ENCODE data around the gene PPP2R2D. TPM values are rescaled to one million over a fixed set of nuclear protein-coding genes. Genes with fewer than 3 reads are reported as not detected.

Gene PPP2R2D
- total RNA-seq, 1 experiment from 2014 or later, result 35.1 TPM

- no peak overlapping the region for H4K5ac ChIP-seq (ENCODE audit: insufficient read length, low read depth, low read length)
- H3K9me3 ChIP-seq (ENCODE audit: control insufficient read depth, low read depth, low read length), result no peaks in the 10 kb centered on the region
- no peak overlapping the region for H2BK120ac ChIP-seq (ENCODE audit: low read depth, low read length, poor library complexity, severe bottlenecking)
- H3K4ac ChIP-seq (ENCODE audit: low read depth, low read length), result no peak overlapping the region
- H3K23ac ChIP-seq (ENCODE audit: insufficient read length, low read depth, low read length), result no peak overlapping the region
- H3K27me3 ChIP-seq (ENCODE audit: insufficient read depth, low read length), result no peaks in the 10 kb centered on the region
- no peaks in the 10 kb centered on the region; the same call in 1 of the 2 replicates for H3K79me2 ChIP-seq (ENCODE audit: insufficient read depth, low read length)
- DNase-seq, result no peak
- no peak overlapping the region for H3K56ac ChIP-seq (ENCODE audit: insufficient read length, low read depth, low read length)
- H2BK5ac ChIP-seq (ENCODE audit: insufficient read length, low read length), result no peak overlapping the region
- no peak overlapping the region for H2BK15ac ChIP-seq (ENCODE audit: low read depth, low read length)
- H3K4me3 Mint-ChIP-seq, result no peak overlapping the region
- peaks cover 2% of the 10 kb centered on the region in 2 experiments; a peak in 2 of 4 replicates for H3K4me1 Mint-ChIP-seq
- no peaks in the 10 kb centered on the region for H3K23me2 ChIP-seq (ENCODE audit: insufficient read length, low read depth, low read length, poor library complexity, severe bottlenecking)
- no peaks in the 10 kb centered on the region for H3K9me3 Mint-ChIP-seq
- no peak overlapping the region for H4K91ac ChIP-seq (ENCODE audit: insufficient read length, low read depth, low read length)
- TF ChIP-seq CTCF (conservative IDR thresholded peaks at IDR 0.05), result no peak
- H3K9ac ChIP-seq (ENCODE audit: extremely low read depth, insufficient read length, low read length), result no peak overlapping the region
- no peak overlapping the region for H3K4me2 ChIP-seq (ENCODE audit: insufficient read depth, insufficient read length, low read length)
- H3K18ac ChIP-seq (ENCODE audit: insufficient read length, low read depth, low read length), result no peak overlapping the region
- no peak overlapping the region for H3K27ac ChIP-seq (ENCODE audit: insufficient read length, low read depth, low read length)
- no peak overlapping the region for H2AK5ac ChIP-seq (ENCODE audit: insufficient read length, low read length)
- no peak overlapping the region for H2BK20ac ChIP-seq (ENCODE audit: low read depth, low read length, poor library complexity, severe bottlenecking)
- H2BK12ac ChIP-seq (ENCODE audit: insufficient read length, low read depth, low read length), result no peak overlapping the region
- no peak overlapping the region for H3T11ph ChIP-seq (ENCODE audit: low read length)
- H4K20me1 ChIP-seq (ENCODE audit: control insufficient read depth, insufficient read depth, insufficient read length), result peaks cover 4% of the 10 kb centered on the region
- H3K4me1 ChIP-seq (ENCODE audit: insufficient read depth, low read length), result no peaks in the 10 kb centered on the region
- peaks cover 32 to 76% (median 67%) of the 10 kb centered on the region in 3 experiments for H3K36me3 Mint-ChIP-seq (ENCODE audit: insufficient read depth in 1 of 3, low read depth in 3 of 3)
- peaks cover 4% of the 10 kb centered on the region for H3K79me1 ChIP-seq (ENCODE audit: insufficient read depth, low read depth, low read length, poor library complexity, severe bottlenecking)
- H2AFZ ChIP-seq (ENCODE audit: low read length), result no peak overlapping the region
- peak overlapping the region in 2 of 3 experiments; percentile 40 to 53; a peak in 2 of 7 replicates for H3K27ac Mint-ChIP-seq
- no CpG with 5 or more reads among the region's 7 CpGs for WGBS (ENCODE audit: extremely low coverage, insufficient read length, low lambda C conversion rate)
- H4K8ac ChIP-seq (replicated peaks; ENCODE audit: insufficient read length, low read depth, low read length), result no peak overlapping the region
- no peak overlapping the region for H3K14ac ChIP-seq (ENCODE audit: insufficient read depth, low read length)
- H3K27me3 Mint-ChIP-seq (ENCODE audit: low read depth), result no peaks in the 10 kb centered on the region
Observed at GRCh38 chr10:131971591-131971990, 70.8 kb downstream of the PPP2R2D start.
